Activated CD4-positive, alpha-beta T cell treated with anti-CD3 and anti-CD28 coated beads, Interleukin-2, amount 10 ng/mL, durations not matched to agents 24 days and 14 days (primary cell): ENCODE data around the gene TMEM205. TPM values are rescaled to one million over a fixed set of nuclear protein-coding genes. Genes with fewer than 3 reads are reported as not detected.
"Not testable (repeated sequence)": the region's sequence is repeated elsewhere in the genome, so short reads cannot be mapped to it uniquely, and the experiment has no call there.

ENCODE experiments used
- DNase-seq: peaks from one replicate; pipeline ENCODE4 v3.0.0; 2022
- H3K27ac Mint-ChIP-seq: one replicate; pipeline ENCODE4 v1.8.0; 2022; ENCODE audit warnings: mild to moderate bottlenecking, mixed read lengths
- H3K27me3 Mint-ChIP-seq: one replicate; pipeline ENCODE4 v1.8.0; 2022; ENCODE audit warnings: mixed read lengths
- H3K36me3 Mint-ChIP-seq: one replicate; pipeline ENCODE4 v1.8.0; 2022; ENCODE audit warnings: low read depth, mild to moderate bottlenecking, mixed read lengths
- H3K4me1 Mint-ChIP-seq: one replicate; pipeline ENCODE4 v1.8.0; 2021; ENCODE audit warnings: mixed read lengths
- H3K4me3 Mint-ChIP-seq: one replicate; pipeline ENCODE4 v1.8.0; 2022; ENCODE audit warnings: mild to moderate bottlenecking, moderate library complexity, mixed read lengths
- H3K9me3 Mint-ChIP-seq: one replicate; pipeline ENCODE4 v1.8.0; 2021; ENCODE audit warnings: mixed read lengths
- intact Hi-C: fragments of 100-400 bp; cut with micrococcal nuclease; formaldehyde crosslinking; loops from one replicate; pipeline ENCODE4 v1.15.1; 2023
- total RNA-seq: library from RNA; stranded (reverse); gene quantifications from 2 replicates; pipeline ENCODE4 v1.2.3, GENCODE V29; 2022

Gene TMEM205
- total RNA-seq, 1 donor from 2014 or later = 34.2 TPM

DNA sequence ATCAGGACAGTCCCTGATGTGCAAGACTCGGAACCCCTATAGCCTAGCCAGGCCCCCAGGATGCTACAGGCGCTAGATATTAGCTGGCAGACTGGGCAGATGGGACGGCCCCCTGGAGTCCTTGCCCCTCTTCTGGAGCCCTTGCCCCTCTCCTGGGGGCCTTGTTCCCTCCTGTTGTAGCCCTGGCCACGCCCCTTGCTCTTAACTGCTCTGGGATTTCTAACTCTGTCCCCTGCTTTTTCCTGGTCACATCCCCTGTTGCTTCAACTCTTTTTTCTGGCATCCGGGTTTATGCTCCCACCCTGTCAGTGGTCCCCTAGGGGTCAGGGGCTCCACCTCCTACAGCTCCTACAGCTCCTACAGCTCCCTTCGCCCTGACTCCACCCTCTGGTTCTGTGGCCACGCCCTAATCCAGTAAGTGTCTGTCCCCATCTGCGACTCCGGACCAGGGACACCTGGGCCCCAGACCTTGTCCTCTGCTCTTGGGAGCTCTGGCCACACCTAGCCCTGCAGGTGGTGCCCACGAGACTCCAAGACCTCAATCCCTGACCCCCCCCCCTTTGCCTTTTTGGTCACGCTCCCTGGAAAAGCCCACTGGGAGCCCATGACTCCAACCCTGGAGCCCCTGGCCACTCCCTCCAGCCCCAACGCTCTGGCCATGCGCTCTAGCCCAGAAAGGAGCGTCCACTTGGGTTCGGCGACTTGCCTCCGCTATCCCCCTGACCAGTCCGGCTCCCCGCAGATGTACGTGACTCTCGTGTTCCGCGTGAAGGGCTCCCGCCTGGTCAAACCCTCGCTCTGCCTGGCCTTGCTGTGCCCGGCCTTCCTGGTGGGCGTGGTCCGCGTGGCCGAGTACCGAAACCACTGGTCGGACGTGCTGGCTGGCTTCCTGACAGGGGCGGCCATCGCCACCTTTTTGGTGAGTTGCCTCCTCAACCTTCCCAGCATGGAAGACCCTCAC lies 16.0 kb upstream of the TMEM205 start:
- Mint-ChIP-seq H3K4me1 (no peaks in the 10 kb centered on the region), H3K27me3 (peaks cover 2% of the 10 kb centered on the region), H3K4me3 (no peak overlapping the region), H3K36me3 (no peaks in the 10 kb centered on the region), H3K27ac (no peak overlapping the region), H3K9me3 (no peaks in the 10 kb centered on the region)
- intact Hi-C loops = no loop called here
- DNase-seq = no peak

DNA sequence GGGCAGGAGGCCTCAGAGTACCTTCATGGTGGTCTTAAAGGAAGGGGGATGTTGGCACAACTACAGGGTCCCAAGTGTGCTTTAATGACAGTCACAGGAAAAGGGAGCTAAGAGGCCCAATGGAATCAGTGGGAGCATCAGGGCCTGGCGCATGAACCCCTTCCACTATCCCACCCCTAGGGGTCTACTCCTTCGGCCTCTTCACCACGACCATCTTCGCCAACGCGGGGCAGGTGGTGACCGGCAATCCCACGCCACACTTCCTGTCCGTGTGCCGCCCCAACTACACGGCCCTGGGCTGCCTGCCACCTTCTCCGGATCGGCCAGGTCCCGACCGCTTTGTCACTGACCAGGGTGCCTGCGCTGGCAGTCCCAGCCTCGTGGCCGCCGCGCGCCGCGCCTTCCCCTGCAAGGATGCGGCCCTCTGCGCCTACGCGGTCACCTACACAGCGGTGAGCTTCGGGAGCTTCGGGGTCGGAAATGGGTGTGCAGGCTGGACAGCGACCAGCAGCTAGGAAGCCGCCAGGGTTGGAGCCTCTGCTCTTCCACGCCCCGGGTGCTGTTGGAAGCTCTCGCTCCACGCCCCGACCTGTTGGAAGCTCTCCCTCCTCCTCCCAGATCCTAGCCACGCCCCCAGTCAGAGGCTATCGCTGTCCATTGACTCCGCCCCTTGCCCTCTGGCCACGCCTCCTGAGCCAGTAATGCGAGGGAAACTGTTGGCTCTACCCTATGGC lies 15.1 kb upstream of the TMEM205 start:
- Mint-ChIP-seq H3K27me3 (peaks cover 5% of the 10 kb centered on the region), H3K27ac (no peak overlapping the region), H3K4me1 (peaks cover under 1% of the 10 kb centered on the region), H3K36me3 (no peaks in the 10 kb centered on the region), H3K9me3 (no peaks in the 10 kb centered on the region), H3K4me3 (no peak overlapping the region)
- peak; percentile 66 for DNase-seq
- intact Hi-C loops = no loop called here

DNA sequence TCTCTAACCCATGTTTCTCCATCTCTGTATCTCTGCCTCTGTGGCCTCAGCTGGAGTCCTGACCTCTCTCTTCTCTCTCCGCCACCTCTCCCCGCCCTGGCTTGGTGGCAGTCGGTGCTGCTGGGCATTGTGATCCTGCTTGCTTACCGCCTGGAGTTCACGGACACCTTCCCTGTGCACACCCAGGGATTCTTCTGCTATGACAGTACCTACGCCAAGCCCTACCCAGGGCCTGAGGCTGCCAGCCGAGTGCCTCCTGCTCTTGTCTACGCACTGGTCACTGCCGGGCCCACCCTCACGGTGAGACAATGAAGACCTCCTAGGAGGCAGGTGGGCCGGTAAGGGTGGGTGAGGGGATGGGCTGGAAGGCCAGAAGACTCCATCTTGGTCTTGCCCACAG lies 13.4 kb upstream of the TMEM205 start:
- intact Hi-C loops = no loop called here

DNA sequence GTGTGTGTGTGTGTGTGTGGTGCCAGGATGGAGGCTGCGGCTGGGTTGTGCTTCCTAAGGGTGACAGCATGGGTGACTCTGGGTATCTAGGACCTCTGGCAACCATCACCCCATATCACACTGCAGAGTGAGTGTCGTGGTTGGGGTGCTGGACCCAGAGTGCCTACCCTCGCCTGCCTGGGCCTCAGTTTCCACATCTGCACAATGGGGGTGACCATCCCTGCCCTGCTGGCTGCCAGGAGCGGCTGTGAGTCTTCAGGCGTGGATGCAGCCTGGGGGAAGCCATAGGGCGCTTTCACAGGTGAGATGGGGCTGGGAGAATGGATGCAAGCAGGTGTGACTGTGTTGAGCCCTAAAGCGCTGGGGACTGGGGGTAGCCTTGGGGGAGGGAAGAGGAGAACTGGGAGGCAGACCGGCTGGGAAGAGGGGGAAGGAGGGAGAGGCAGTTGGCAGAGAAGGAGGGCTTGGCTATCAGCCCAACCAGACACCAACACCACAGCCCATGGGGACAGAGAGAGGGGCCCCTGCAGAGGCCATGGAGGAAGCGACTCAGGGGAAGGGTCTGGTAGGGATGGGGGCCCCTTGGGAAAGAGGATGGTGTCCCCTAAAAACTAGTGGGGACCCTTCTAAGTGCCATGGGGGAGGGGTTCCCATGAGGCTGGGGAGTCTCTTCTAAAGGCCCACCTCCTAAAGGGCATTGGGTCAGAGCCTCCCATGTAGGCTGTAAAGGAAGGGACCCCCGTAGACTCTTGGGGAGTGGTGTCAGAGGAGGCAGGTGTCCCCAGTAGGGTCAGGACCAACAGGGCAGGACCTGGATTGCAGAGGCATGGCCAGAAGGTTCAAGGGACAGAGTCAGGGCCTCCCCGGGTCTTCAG lies 10.8 kb upstream of the TMEM205 start:
- DNase-seq = no peak
- no peaks in the 10 kb centered on the region for H3K9me3 Mint-ChIP-seq
- intact Hi-C loops = no loop called here
- H3K4me1 Mint-ChIP-seq = peaks cover 8% of the 10 kb centered on the region
- H3K4me3 Mint-ChIP-seq = no peak overlapping the region
- peaks cover 11% of the 10 kb centered on the region for H3K27me3 Mint-ChIP-seq
- H3K27ac Mint-ChIP-seq = no peak overlapping the region
- H3K36me3 Mint-ChIP-seq = no peaks in the 10 kb centered on the region

More for the DNA sequence above, 13.4 kb upstream of the TMEM205 start:
- Mint-ChIP-seq H3K36me3 (no peaks in the 10 kb centered on the region), H3K4me1 (peaks cover 7% of the 10 kb centered on the region), H3K27me3 (peaks cover 11% of the 10 kb centered on the region), H3K27ac (no peak overlapping the region), H3K4me3 (no peak overlapping the region), H3K9me3 (no peaks in the 10 kb centered on the region)
- no peak for DNase-seq

DNA sequence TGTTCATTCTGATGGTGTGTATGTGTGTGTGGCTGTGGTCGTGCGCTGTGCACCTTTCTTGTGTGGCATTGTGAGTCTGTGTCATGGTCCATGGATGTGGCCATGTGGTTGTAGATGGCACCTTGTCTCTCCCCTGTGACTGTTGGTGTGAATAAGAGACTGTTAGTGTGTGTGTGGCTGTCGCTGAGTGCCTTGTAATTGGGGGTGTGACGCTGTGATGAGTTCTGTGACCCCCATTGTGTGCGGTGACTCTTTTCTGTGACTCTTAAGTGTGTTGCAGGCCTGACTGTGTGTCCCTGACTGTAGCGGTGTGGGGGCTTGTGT lies 10.0 kb upstream of the TMEM205 start:
- no peaks in the 10 kb centered on the region for H3K9me3 Mint-ChIP-seq
- no peak overlapping the region for H3K27ac Mint-ChIP-seq
- H3K4me3 Mint-ChIP-seq = peak overlapping the region; percentile 68
- H3K4me1 Mint-ChIP-seq = peaks cover 8% of the 10 kb centered on the region
- H3K27me3 Mint-ChIP-seq = peaks cover 11% of the 10 kb centered on the region
- no peaks in the 10 kb centered on the region for H3K36me3 Mint-ChIP-seq
- DNase-seq = no peak
- intact Hi-C loops = no loop called here

DNA sequence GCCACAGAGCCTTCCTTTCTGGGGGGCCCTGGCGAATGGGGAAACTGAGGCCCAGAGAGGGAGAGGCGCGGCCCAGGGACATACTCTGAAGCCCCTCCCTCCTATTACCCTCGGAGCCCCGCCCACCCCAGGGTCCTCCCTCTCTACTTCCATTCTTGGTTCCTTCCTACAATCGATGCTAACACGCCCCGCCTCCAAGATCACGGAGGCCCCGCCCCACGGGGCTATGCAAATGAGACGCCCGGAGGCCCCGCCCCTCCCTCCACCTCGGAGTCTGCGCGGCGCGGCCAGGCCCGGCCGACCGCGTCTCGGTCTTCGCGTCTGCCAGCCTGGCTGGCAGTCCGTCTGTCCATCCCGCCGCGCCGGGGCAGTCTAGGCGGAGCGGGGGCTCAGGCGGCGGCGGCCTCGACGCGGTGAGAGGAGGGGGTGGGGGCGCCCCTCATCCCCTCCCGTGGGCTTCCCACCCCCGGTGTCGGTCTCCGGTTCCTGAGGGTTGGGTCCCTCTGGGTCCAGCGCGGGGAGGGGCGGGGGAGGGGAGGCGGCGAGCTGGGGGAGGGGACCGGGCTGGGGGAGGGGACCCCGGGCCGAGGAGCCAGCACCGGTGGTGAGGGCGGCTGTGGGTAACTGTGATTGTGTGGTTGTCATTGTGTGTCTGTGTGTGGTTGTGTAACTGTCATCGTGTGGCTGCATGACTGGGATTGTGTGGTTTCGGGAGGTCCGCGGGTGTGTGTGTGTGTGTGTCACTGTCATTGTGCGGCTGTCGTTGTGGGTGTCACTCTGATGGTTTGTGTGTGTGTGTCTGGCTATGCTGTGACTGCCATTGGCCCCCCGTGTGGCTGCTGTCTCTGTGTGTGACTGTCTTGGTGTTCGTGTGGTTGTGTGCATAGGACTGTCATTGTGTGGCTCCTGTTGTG lies 9.3 kb upstream of the TMEM205 start, which contains the start of gene PLPPR2:
Gene PLPPR2 (plus strand): TSS at position 273 of the 914 bp plus-strand sequence. CDS start 2,242 bp downstream, outside the sequence.
- intact Hi-C loops = loop anchor here (1.0 kb wide), 1 partner anchor 9 kb away; the partner anchor contains the start of genes CCDC159 and TMEM205
- Mint-ChIP-seq H3K27me3 (peaks cover 11% of the 10 kb centered on the region), H3K9me3 (no peaks in the 10 kb centered on the region), H3K36me3 (no peaks in the 10 kb centered on the region), H3K27ac (no peak within 1 kb of the TSS), H3K4me1 (peaks cover 8% of the 10 kb centered on the region), H3K4me3 (peak within 1 kb of the TSS; percentile 68)
- peak; percentile 96 for DNase-seq

DNA sequence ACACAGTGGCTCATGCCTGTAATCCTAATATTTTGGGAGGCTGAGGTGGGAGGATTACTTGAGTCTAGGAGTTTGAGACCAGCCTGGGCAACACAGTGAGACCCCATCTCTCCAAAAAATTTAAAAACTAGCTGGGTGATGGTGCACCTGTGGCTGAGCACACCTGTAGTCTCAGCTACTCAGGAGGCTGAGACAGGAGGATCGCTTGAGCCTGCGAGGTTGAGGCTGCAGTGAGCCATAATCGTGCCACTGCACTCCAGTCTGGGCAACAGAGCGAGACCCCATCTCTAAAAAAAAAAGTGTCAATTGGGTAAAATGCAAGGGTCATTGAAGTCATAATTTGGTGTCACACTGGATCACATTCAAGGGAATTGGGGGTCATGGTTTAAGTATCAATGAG lies 8.0 kb upstream of the TMEM205 start:
- intact Hi-C loops = not testable (repeated sequence)

DNA sequence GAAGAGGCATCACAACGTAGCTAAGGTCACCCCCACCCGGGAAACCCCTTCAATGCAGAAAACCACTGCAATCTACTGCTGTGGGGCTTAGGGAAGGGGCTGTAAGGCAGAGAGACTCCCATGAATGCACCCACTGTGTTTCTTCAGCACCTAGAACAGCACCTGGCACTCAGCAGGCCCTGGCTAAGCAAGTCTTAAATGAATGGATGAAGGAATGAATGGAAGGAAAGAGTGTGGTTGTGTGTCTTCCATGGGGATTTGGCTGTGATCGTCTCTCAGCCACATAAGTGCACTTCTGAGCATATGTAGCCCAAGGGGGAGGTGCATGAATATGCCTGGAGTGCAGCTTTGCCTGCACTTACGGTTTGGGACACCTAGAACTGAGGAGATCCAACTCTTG lies 3.1 kb upstream of the TMEM205 start:
- peaks cover 6% of the 10 kb centered on the region for H3K36me3 Mint-ChIP-seq
- no peak for DNase-seq

More for the DNA sequence above, 8.0 kb upstream of the TMEM205 start:
- not testable (repeated sequence) for DNase-seq, H3K27me3 Mint-ChIP-seq, H3K36me3 Mint-ChIP-seq, H3K9me3 Mint-ChIP-seq, H3K27ac Mint-ChIP-seq, H3K4me3 Mint-ChIP-seq, H3K4me1 Mint-ChIP-seq

DNA sequence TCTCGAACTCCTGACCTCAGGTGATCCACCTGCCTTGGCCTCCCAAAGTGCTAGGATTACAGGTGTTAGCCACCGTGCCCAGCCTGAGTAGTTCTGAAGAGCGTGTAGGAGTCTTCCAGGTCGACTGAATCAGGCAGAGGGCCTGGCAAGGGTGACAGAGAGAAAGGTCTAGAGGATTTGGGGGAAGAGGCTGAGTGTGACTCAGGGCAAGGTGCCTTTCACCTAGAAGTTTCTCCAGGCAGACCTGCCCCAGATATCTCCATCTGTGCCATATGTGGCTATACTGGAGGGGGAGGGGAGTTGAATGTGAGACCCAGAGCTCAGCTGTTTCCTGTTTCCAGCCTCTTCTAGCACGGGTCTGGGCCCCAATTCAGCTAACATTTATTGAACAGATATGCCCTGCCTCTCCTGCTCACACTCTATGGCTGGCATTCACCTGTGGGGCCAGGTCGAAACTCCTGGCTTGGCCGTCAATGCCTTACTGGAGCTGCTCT lies 1.5 kb upstream of the TMEM205 start:
- intact Hi-C loops = no loop called here
- Mint-ChIP-seq H3K27me3 (no peaks in the 10 kb centered on the region), H3K36me3 (peaks cover 6% of the 10 kb centered on the region), H3K9me3 (peaks cover 8% of the 10 kb centered on the region), H3K4me3 (peak overlapping the region; percentile 89), H3K27ac (no peak overlapping the region), H3K4me1 (peaks cover 23% of the 10 kb centered on the region)
- no peak for DNase-seq

More for the DNA sequence above, 3.1 kb upstream of the TMEM205 start:
- Mint-ChIP-seq H3K9me3 (peaks cover 8% of the 10 kb centered on the region), H3K4me1 (peaks cover 23% of the 10 kb centered on the region), H3K27ac (no peak overlapping the region), H3K27me3 (no peaks in the 10 kb centered on the region), H3K4me3 (no peak overlapping the region)
- intact Hi-C loops = no loop called here

DNA sequence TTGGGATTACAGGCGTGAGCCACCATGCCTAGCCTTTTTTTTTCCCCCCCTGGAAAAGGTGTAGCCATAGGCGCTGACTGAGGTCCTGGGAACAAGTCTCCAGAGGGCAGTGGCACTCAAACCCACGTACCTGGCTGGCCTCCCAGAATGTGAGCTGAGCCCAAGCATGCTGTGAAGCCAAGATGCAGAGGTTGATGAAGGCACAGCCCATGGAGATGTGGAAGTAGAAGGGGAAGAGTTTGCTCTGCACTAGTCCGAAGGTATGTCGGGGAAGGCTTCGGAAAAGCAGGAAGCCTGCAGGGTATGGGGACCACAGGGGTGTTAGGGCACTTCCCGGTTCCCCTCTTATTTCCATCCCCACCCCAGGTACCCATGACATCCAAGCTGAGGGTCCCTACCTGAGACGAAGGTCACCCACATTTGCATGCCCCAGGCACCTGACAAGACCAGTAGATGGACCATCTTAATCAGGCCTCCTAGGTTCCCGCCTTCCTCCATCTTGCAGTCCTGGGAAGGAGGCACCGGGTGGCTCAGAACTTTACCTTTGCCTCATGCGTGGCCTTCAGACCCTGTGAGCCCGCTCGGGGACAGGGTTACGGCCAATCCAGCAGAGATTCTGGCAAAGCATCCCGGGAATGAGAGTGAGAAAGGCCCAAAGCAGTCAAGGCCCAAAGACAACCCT lies 805 bp downstream of the TMEM205 start:
- peak overlapping the region; percentile 89 for H3K4me3 Mint-ChIP-seq
- intact Hi-C loops = no loop called here
- peaks cover 8% of the 10 kb centered on the region for H3K9me3 Mint-ChIP-seq
- DNase-seq = peak; percentile 61
- peak overlapping the region; percentile 89 for H3K27ac Mint-ChIP-seq
- H3K27me3 Mint-ChIP-seq = no peaks in the 10 kb centered on the region
- H3K36me3 Mint-ChIP-seq = peaks cover 8% of the 10 kb centered on the region
- peaks cover 23% of the 10 kb centered on the region for H3K4me1 Mint-ChIP-seq

DNA sequence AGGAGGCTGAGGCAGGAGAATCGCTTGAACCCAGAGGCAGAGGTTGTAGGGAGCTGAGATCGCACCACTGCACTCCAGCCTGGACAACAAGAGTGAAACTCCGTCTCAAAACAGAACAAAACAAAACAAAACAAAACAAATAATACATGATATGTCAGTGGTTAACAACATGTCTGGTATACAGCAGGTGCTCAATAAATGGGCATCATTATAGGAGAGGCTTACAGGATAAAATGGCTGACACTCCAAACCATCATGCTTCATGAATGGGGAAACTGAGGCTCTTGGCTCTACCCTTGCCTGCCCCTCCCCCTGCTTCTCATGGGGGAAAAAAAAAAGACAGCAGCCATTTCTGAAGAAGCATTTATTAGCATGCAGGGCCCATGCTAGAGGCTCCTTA lies 3.6 kb downstream of the TMEM205 start:
- no peak overlapping the region for H3K4me3 Mint-ChIP-seq
- no peak overlapping the region for H3K27ac Mint-ChIP-seq
- DNase-seq = no peak
- H3K9me3 Mint-ChIP-seq = no peaks in the 10 kb centered on the region
- intact Hi-C loops = no loop called here
- peaks cover 35% of the 10 kb centered on the region for H3K4me1 Mint-ChIP-seq
- H3K36me3 Mint-ChIP-seq = peaks cover 4% of the 10 kb centered on the region
- no peaks in the 10 kb centered on the region for H3K27me3 Mint-ChIP-seq

DNA sequence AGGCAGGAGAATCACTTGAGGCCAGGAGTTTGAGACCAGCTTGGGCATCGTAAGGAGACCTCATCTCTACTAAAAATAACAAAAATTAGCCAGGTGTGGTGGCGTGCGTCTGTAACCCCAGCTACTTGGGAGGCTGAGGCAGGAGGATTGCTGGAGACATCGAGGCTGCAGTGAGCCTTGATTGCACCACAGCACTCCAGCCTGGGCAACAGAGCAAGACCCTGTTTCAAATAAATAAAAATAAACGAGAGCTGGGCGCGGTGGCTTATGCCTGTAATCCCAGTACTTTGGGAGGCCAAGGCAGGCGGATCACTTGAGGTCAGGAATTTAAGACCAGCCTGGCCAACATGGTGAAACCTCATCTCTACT lies 6.0 kb downstream of the TMEM205 start:
- H3K9me3 Mint-ChIP-seq, H3K27me3 Mint-ChIP-seq, H3K27ac Mint-ChIP-seq, DNase-seq, intact Hi-C loops: not testable (repeated sequence)
- peaks cover 21% of the 10 kb centered on the region for H3K4me1 Mint-ChIP-seq
- peaks cover 17% of the 10 kb centered on the region for H3K36me3 Mint-ChIP-seq
- H3K4me3 Mint-ChIP-seq = peak overlapping the region; percentile 81
